OCI-LY7 (cell line): ENCODE measurements around the gene OOSP1. TPM values are rescaled to one million over a fixed set of nuclear protein-coding genes. Genes with fewer than 3 reads are reported as not detected.

ENCODE experiments used
- BruUV-seq: library from RNA; stranded (reverse); fragments of 400-500 nt; replicated peaks from 2 replicates; lab custom pipeline; 2021; lab: Mats Ljungman, UMichigan
- CTCF ChIA-PET: fragments of 300-600 bp; sonication (Branson Sonifier 250); formaldehyde crosslinking; loops from one replicate; lab custom pipeline; 2022; ENCODE audit warnings: antibody characterized with exemption; ENCODE audit not compliant: unreplicated experiment; lab: Charles Lee
- POLR2A ChIA-PET: fragments of 300-600 bp; sonication (Branson Sonifier 250); formaldehyde crosslinking; loops from one replicate; lab custom pipeline; 2022; ENCODE audit warnings: antibody characterized with exemption; lab: Charles Lee
- DNase-seq: peaks from one replicate; pipeline ENCODE4 v3.0.0-alpha.2; 2015; ENCODE audit warnings: low spot score
- H2AFZ ChIP-seq: fragments of 200-600 bp; sonication (generic), shearing (Covaris generic); 2 replicates; pipeline ENCODE4 v1.6.1; 2014; ENCODE audit warnings: mild to moderate bottlenecking, antibody characterized with exemption, low read length, moderate library complexity
- H3K27ac ChIP-seq: fragments of 200-600 bp; sonication (generic); 2 replicates; pipeline ENCODE4 v1.5.1; 2014; ENCODE audit warnings: mixed run types, low read depth, mild to moderate bottlenecking, moderate library complexity, low read length, inconsistent platforms; ENCODE audit not compliant: poor library complexity, severe bottlenecking
- H3K36me3 ChIP-seq: fragments of 200-600 bp; sonication (generic); 2 replicates; pipeline ENCODE4 v1.6.1; 2014; ENCODE audit warnings: mild to moderate bottlenecking, antibody characterized with exemption, low read length, moderate library complexity, mixed read lengths; ENCODE audit not compliant: insufficient read depth
- H3K4me1 ChIP-seq: fragments of 200-600 bp; sonication (generic); 2 replicates; pipeline ENCODE4 v1.5.1; 2014; ENCODE audit warnings: mild to moderate bottlenecking, low read length; ENCODE audit not compliant: insufficient read depth, poor library complexity, severe bottlenecking
- H3K4me2 ChIP-seq: fragments of 200-600 bp; sonication (generic); 2 replicates; pipeline ENCODE4 v1.6.1; 2014; ENCODE audit warnings: mild to moderate bottlenecking, low read length
- H3K4me3 ChIP-seq: fragments of 200-600 bp; sonication (generic); 2 replicates; pipeline ENCODE4 v1.5.1; 2014; ENCODE audit warnings: mild to moderate bottlenecking, low read depth, low read length; ENCODE audit not compliant: poor library complexity, severe bottlenecking
- H3K79me2 ChIP-seq: fragments of 200-600 bp; sonication (generic); 2 replicates; pipeline ENCODE4 v1.6.1; 2016; ENCODE audit warnings: low read depth, mild to moderate bottlenecking, low read length, moderate library complexity, mixed read lengths; ENCODE audit not compliant: insufficient read depth
- H3K9me2 ChIP-seq: fragments of 200-600 bp; sonication (generic); 2 replicates; pipeline ENCODE4 v1.6.1; 2016; ENCODE audit warnings: mild to moderate bottlenecking, low read length, mixed read lengths; ENCODE audit not compliant: insufficient read depth
- H3K9me3 ChIP-seq: fragments of 200-600 bp; sonication (generic); 2 replicates; pipeline ENCODE4 v1.6.1; 2014; ENCODE audit warnings: mild to moderate bottlenecking, mixed run types, low read length, mixed read lengths
- H4K20me1 ChIP-seq: fragments of 200-600 bp; sonication (generic); 2 replicates; pipeline ENCODE4 v1.6.1; 2014; ENCODE audit warnings: mild to moderate bottlenecking, antibody characterized with exemption, low read length, moderate library complexity, mixed read lengths; ENCODE audit not compliant: insufficient read depth
- CTCF ChIP-seq: fragments of 200-600 bp; sonication (generic); conservative IDR thresholded peaks from 2 replicates; pipeline ENCODE4 v1.5.1; 2014; ENCODE audit warnings: mild to moderate bottlenecking, antibody characterized with exemption, low read length, moderate library complexity, mixed read lengths
- EZH2phosphoT487 ChIP-seq: fragments of 200-600 bp; sonication (generic); IDR thresholded peaks from 2 replicates; pipeline ENCODE4 v1.6.1; 2018; ENCODE audit warnings: low read depth, borderline replicate concordance, mild to moderate bottlenecking, mixed run types, antibody characterized with exemption, low read length, moderate library complexity, mixed read lengths
- intact Hi-C: fragments of 100-400 bp; cut with micrococcal nuclease; formaldehyde crosslinking; loops from one replicate; pipeline ENCODE4 v1.10.0; 2022; ENCODE audit not compliant: unreplicated experiment
- total RNA-seq, 2 experiments: library from RNA; depleted of rRNA in 1 of 2; stranded (reverse); fragments of >200 nt in 1 of 2; shearing (Covaris generic) in 1 of 2; gene quantifications; 2 replicates each; pipeline ENCODE4 v1.2.3, GENCODE V29; 2014 to 2022

OOSP1 gene
- total RNA-seq, 2 experiments from 2014 or later, result not detected

- no peaks in the 10 kb centered on the region for H3K36me3 ChIP-seq
- BruUV-seq, result no TSS peak
- H2AFZ ChIP-seq, result no peak overlapping the region
- H3K4me3 ChIP-seq, result no peak overlapping the region
- H3K9me3 ChIP-seq, result no peaks in the 10 kb centered on the region
- no peaks in the 10 kb centered on the region for H3K79me2 ChIP-seq
- POLR2A ChIA-PET, result interaction anchor here (0.8 kb wide), 1 partner anchor 8 kb away, joined by 3 read pairs; no protein-coding TSS in a partner anchor
- no peaks in the 10 kb centered on the region for H4K20me1 ChIP-seq
- TF ChIP-seq EZH2phosphoT487 (no peak), CTCF (no peak)
- H3K27ac ChIP-seq, result no peak overlapping the region
- intact Hi-C loops, result no loop called here
- no peaks in the 10 kb centered on the region for H3K9me2 ChIP-seq
- H3K4me1 ChIP-seq, result no peaks in the 10 kb centered on the region
- CTCF ChIA-PET, result no interaction called here
- DNase-seq, result no peak
- H3K4me2 ChIP-seq, result no peak overlapping the region
These were observed 2.9 kb downstream of the OOSP1 start for GRCh38 chr11:59941091-59941490.

GRCh38 chr11:59943997-59944714 is 5.9 kb downstream of the OOSP1 start:
- intact Hi-C loops, result no loop called here
- Histone ChIP-seq H3K27ac (no peak overlapping the region), H3K9me3 (no peaks in the 10 kb centered on the region), H3K4me3 (no peak overlapping the region), H3K36me3 (no peaks in the 10 kb centered on the region), H3K9me2 (no peaks in the 10 kb centered on the region), H3K79me2 (no peaks in the 10 kb centered on the region), H3K4me1 (no peaks in the 10 kb centered on the region), H2AFZ (no peak overlapping the region), H4K20me1 (no peaks in the 10 kb centered on the region), H3K4me2 (no peak overlapping the region)
- DNase-seq, result no peak
- CTCF ChIA-PET, result no interaction called here
- TF ChIP-seq CTCF (no peak), EZH2phosphoT487 (no peak)
- no TSS peak for BruUV-seq
- POLR2A ChIA-PET, result interaction anchor here (1.2 kb wide), 1 partner anchor 9 kb away, joined by 3 read pairs; no protein-coding TSS in a partner anchor

- Histone ChIP-seq H4K20me1 (no peaks in the 10 kb centered on the region), H2AFZ (no peak overlapping the region), H3K4me3 (no peak overlapping the region), H3K36me3 (no peaks in the 10 kb centered on the region), H3K4me2 (no peak overlapping the region), H3K4me1 (no peaks in the 10 kb centered on the region), H3K9me2 (no peaks in the 10 kb centered on the region), H3K27ac (no peak overlapping the region), H3K79me2 (no peaks in the 10 kb centered on the region), H3K9me3 (no peaks in the 10 kb centered on the region)
- TF ChIP-seq CTCF (no peak), EZH2phosphoT487 (no peak)
- intact Hi-C loops, result no loop called here
- ChIA-PET POLR2A (interaction anchor here (1.2 kb wide), 1 partner anchor 9 kb away, joined by 3 read pairs; no protein-coding TSS in a partner anchor), CTCF (no interaction called here)
- no TSS peak for BruUV-seq
- no peak for DNase-seq
These were observed 6.5 kb downstream of the OOSP1 start for GRCh38 chr11:59944720-59945119.
